Dermis microvascular lymphatic vessel endothelial cell (primary cell): ENCODE results near the gene KDM4B. TPM values are rescaled to one million over a fixed set of nuclear protein-coding genes. Genes with fewer than 3 reads are reported as not detected.
"Not testable (repeated sequence)": the region's sequence is repeated elsewhere in the genome, so short reads cannot be mapped to it uniquely, and the experiment has no call there.

Source experiments
- DNase-seq, 2 donors: peaks; one replicate each; pipeline versions ENCODE4 v3.0.0 to v3.0.0-alpha.2; 2010; ENCODE audit warnings: low read depth in 2 of 2
- total RNA-seq: library from RNA; depleted of rRNA; stranded (reverse); fragments of >200 nt; gene quantifications from 2 replicates; pipeline ENCODE4 v1.2.1, GENCODE V29; 2014

KDM4B gene
- total RNA-seq, 1 donor from 2014 or later = 9.5 TPM

GRCh38 chr19:4967738-4968461 lies 1.0 kb upstream of the KDM4B start:
- DNase-seq = no peak

- no peak for DNase-seq
Observed at GRCh38 chr19:4969292-4969771, 419 bp downstream of the KDM4B start.

- no peak for DNase-seq
Observed at GRCh38 chr19:4969772-4970531, 1.0 kb downstream of the KDM4B start.

- peak in 1 of 2 donors; percentile 33 for DNase-seq
Observed at GRCh38 chr19:4970558-4971423, 1.9 kb downstream of the KDM4B start.

- no peak for DNase-seq
Observed at GRCh38 chr19:4971424-4971793, 2.5 kb downstream of the KDM4B start.

GRCh38 chr19:4971816-4972495 lies 3.0 kb downstream of the KDM4B start:
- no peak for DNase-seq

GRCh38 chr19:4972509-4973230 lies 3.8 kb downstream of the KDM4B start:
- peak in 1 of 2 donors; percentile 45 for DNase-seq

- DNase-seq = no peak
Observed at GRCh38 chr19:4974880-4975469, 6.1 kb downstream of the KDM4B start.

- DNase-seq = not testable (repeated sequence)
Observed at GRCh38 chr19:4975601-4976000, 6.7 kb downstream of the KDM4B start.

GRCh38 chr19:4976401-4977298 lies 7.7 kb downstream of the KDM4B start:
- no peak for DNase-seq

GRCh38 chr19:4977299-4978174 lies 8.6 kb downstream of the KDM4B start:
- DNase-seq = no peak

- DNase-seq = no peak
Observed at GRCh38 chr19:4979211-4979807, 10.4 kb downstream of the KDM4B start.

- no peak for DNase-seq
Observed at GRCh38 chr19:4980067-4980466, 11.2 kb downstream of the KDM4B start.

GRCh38 chr19:4980838-4981680 lies 12.1 kb downstream of the KDM4B start:
- DNase-seq = no peak

- no peak for DNase-seq
Observed at GRCh38 chr19:4981681-4981958, 12.7 kb downstream of the KDM4B start.

- DNase-seq = peak in 1 of 2 donors; percentile 46
Observed at GRCh38 chr19:4983346-4984105, 14.6 kb downstream of the KDM4B start.

- DNase-seq = no peak
Observed at GRCh38 chr19:4984106-4984380, 15.1 kb downstream of the KDM4B start.
